ENCODE data around the gene SP140L.

DNA sequence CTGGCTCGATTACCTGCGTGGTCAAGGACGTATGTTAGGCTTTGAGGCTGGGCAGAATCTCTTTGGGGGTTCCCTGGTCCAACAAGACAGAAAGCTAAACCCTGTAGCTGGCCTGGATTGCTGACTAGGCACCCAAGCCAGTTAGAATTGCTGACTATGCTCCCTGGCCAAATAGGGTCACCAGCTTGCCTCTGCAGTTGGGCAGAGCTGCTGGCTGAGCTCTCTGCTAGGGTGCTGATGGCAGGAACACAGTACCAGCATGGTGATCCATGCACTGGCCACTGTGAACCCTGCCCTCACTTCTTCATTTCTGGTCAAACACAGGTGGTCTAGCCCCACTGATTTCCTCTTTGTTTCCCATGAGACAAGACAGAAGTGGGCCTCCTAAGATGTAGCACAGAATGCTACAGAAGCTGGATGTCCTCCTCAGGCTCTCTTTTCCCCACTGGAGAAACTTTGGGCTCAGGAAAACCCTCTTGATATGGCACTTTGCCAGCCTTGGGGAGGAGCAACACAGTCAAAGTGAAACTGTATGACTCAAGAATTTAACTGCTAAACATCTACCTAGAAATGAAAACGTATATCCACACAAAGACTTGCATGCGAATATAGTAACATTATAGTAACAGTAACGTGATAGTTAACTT, 20.8 kb downstream of the SP140L start:
- TF ChIP-seq CTCF (IDR thresholded peaks at IDR 0.05 in 2 of 3, conservative IDR thresholded peaks at IDR 0.05 in 1 of 3; ENCODE audit: control insufficient read depth in 2 of 3, extremely low read depth in 1 of 3, insufficient read depth in 1 of 3, low read depth in 3 of 3, low read length in 3 of 3) (no peak), NFIC (IDR thresholded peaks at IDR 0.05; ENCODE audit: low read depth, low read length) (peak; percentile 56; the same call in 1 of the 2 replicates), ATF3 (IDR thresholded peaks at IDR 0.05; ENCODE audit: borderline replicate concordance, extremely low read depth, low read depth, low read length) (no peak), NFYB (IDR thresholded peaks at IDR 0.05; ENCODE audit: insufficient read depth, low read depth, low read length) (no peak), PKNOX1 (IDR thresholded peaks at IDR 0.05) (no peak), POLR2A (IDR thresholded peaks at IDR 0.05; ENCODE audit: low read depth, low read length) (no peak), ZNF592 (IDR thresholded peaks at IDR 0.05) (no peak), SPI1 (IDR thresholded peaks at IDR 0.05; ENCODE audit: borderline replicate concordance, insufficient read depth, low read depth, low read length) (peak; percentile 27; the same call in 1 of the 2 replicates), IKZF1 (conservative IDR thresholded peaks at IDR 0.05) (peak; percentile 52), REST (IDR thresholded peaks at IDR 0.05; ENCODE audit: low read depth, low read length) (no peak), CBX5 (IDR thresholded peaks at IDR 0.05; ENCODE audit: low read depth) (0 out of 2 replicates have a peak, but pooled peaks have one; percentile 10), SUZ12 (IDR thresholded peaks at IDR 0.05; ENCODE audit: unreplicated experiment) (no peak), SIN3A (IDR thresholded peaks at IDR 0.05; ENCODE audit: low read depth, low read length) (no peak)

All from GM12878 (cell line).